ENCODE data around the gene FSCN2.
A peak's percentile ranks its signal among the peaks of the same experiment; 100 is the strongest.

FSCN2 gene

GRCh38 chr17:81542431-81543338 is 14.5 kb downstream of the FSCN2 start:
- DNase-seq (ENCODE audit: low read depth): no peak

- DNase-seq (ENCODE audit: low read depth): no peak
Observed at GRCh38 chr17:81543339-81543675, 15.1 kb downstream of the FSCN2 start.

GRCh38 chr17:81543756-81544155 is 15.6 kb downstream of the FSCN2 start:
- no peak for DNase-seq (ENCODE audit: low read depth)

- DNase-seq (ENCODE audit: low read depth): no peak
Observed at GRCh38 chr17:81544281-81544974, 16.3 kb downstream of the FSCN2 start.

- no peak for DNase-seq (ENCODE audit: low read depth)
Observed at GRCh38 chr17:81545160-81545949, 17.2 kb downstream of the FSCN2 start.

- no peak for DNase-seq (ENCODE audit: low read depth)
Observed at GRCh38 chr17:81546906-81547613, 18.9 kb downstream of the FSCN2 start.

GRCh38 chr17:81547614-81547982 is 19.4 kb downstream of the FSCN2 start:
- DNase-seq (ENCODE audit: low read depth): no peak

GRCh38 chr17:81549031-81549557 is 20.9 kb downstream of the FSCN2 start:
- DNase-seq (ENCODE audit: low read depth): no peak

- no peak for DNase-seq (ENCODE audit: low read depth)
Observed at GRCh38 chr17:81549826-81550225, 21.6 kb downstream of the FSCN2 start.

GRCh38 chr17:81550285-81550684 is 22.1 kb downstream of the FSCN2 start:
- no peak for DNase-seq (ENCODE audit: low read depth)

GRCh38 chr17:81550830-81551457 is 22.8 kb downstream of the FSCN2 start:
- no peak for DNase-seq (ENCODE audit: low read depth)

GRCh38 chr17:81551458-81552243 is 23.5 kb downstream of the FSCN2 start:
- DNase-seq (ENCODE audit: low read depth): peak; percentile 16

- DNase-seq (ENCODE audit: low read depth): peak; percentile 75
Observed at GRCh38 chr17:81552244-81553017, 24.3 kb downstream of the FSCN2 start, which contains the start of gene FAAP100. Gene FAAP100, minus strand, starts transcription at chr17:81552353. Its CDS starts 23 bp downstream, at chr17:81552330.

- peak; percentile 68 for DNase-seq (ENCODE audit: low read depth)
Observed at GRCh38 chr17:81553018-81553615, 24.9 kb downstream of the FSCN2 start.

GRCh38 chr17:81553616-81554181 is 25.5 kb downstream of the FSCN2 start:
- DNase-seq (ENCODE audit: low read depth): no peak

GRCh38 chr17:81556175-81556691 is 28.1 kb downstream of the FSCN2 start:
- no peak for DNase-seq (ENCODE audit: low read depth)

- DNase-seq (ENCODE audit: low read depth): no peak
Observed at GRCh38 chr17:81556863-81557262, 28.7 kb downstream of the FSCN2 start.

Measured in activated T-helper 9 cell treated with anti-CD3 and anti-CD28 coated beads, Interleukin-2, amount 50 U/mL, for 16 hours (primary cell).